Measurements from ENCODE around the gene IYD.
"Not testable (repeated sequence)": the region's sequence is repeated elsewhere in the genome, so short reads cannot be mapped to it uniquely, and the experiment has no call there.

The IYD gene

GRCh38 chr6:150435832-150436231 lies 67.0 kb downstream of the IYD start:
- no peak for DNase-seq

- no peak for DNase-seq
These were observed 70.6 kb downstream of the IYD start for GRCh38 chr6:150439373-150439772.

- DNase-seq, result no peak
These were observed 74.8 kb downstream of the IYD start for GRCh38 chr6:150443621-150444020.

GRCh38 chr6:150444308-150444707 lies 75.5 kb downstream of the IYD start:
- no peak for DNase-seq

GRCh38 chr6:150445486-150445885 lies 76.7 kb downstream of the IYD start:
- DNase-seq, result no peak

- no peak for DNase-seq
These were observed 79.4 kb downstream of the IYD start for GRCh38 chr6:150448221-150448620.

GRCh38 chr6:150449055-150449454 lies 80.2 kb downstream of the IYD start:
- not testable (repeated sequence) for DNase-seq

- DNase-seq, result no peak
These were observed 82.1 kb downstream of the IYD start for GRCh38 chr6:150450918-150451317.

- no peak for DNase-seq
These were observed 83.1 kb downstream of the IYD start for GRCh38 chr6:150451807-150452427.

GRCh38 chr6:150452428-150453243 lies 83.8 kb downstream of the IYD start:
- DNase-seq, result no peak

- DNase-seq, result no peak
These were observed 84.5 kb downstream of the IYD start for GRCh38 chr6:150453357-150453756.

All from central memory CD4-positive, alpha-beta T cell (primary cell).